GM10248 (cell line): ENCODE results near the gene PDIA6.
"Not testable (repeated sequence)": the region's sequence is repeated elsewhere in the genome, so short reads cannot be mapped to it uniquely, and the experiment has no call there.

Source experiments
- CTCF ChIA-PET: fragments of 300-600 bp; sonication (Branson Sonifier 250); formaldehyde crosslinking; extraction: SDS; loops from one replicate; lab custom pipeline; 2021; ENCODE audit warnings: antibody characterized with exemption; lab: Yijun Ruan, JAX
- POLR2A ChIA-PET: fragments of 350-650 bp; sonication (Branson Sonifier 250); formaldehyde crosslinking; extraction: SDS; loops from one replicate; lab custom pipeline; 2020; ENCODE audit warnings: antibody characterized with exemption; lab: Yijun Ruan, JAX
- DNase-seq: peaks from one replicate; pipeline ENCODE4 v3.0.0; 2012; ENCODE audit errors: extremely low spot score
- TF ChIP-seq, protein P1 (sequence below): IDR thresholded peaks from 2 replicates; pipeline ENCODE4 v1.5.1; 2012; ENCODE audit warnings: mild to moderate bottlenecking, low read depth; ENCODE audit errors: extremely low read depth, missing control alignments, control extremely low read depth

Gene PDIA6

DNA sequence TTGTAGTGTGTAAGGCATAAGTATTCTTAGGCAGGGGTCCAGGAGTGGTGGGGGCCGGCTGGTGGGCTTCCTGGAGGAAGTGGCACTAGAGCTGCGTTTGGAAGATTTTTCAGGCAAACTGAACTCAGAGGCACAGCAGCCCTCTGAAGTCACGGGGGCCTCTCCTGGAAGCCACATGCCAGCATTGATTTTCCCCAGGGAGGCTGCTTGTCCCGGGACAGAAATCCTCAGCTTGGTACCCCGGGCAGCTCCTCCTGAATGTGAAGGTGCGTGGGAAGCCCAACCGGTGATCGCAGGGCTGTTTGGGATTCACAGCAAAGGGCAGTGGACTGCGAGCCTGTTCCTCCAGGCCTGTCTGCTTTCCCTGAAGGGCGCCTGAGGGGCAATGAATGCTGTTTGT, 1.6 kb upstream of the PDIA6 start:
- CTCF ChIA-PET: interaction anchor here (9.9 kb wide), 1 partner anchor 19 kb away, joined by 88 read pairs; no protein-coding TSS in a partner anchor
- POLR2A ChIA-PET: no interaction called here
- DNase-seq: no peak
- TF ChIP-seq, protein P1, sequence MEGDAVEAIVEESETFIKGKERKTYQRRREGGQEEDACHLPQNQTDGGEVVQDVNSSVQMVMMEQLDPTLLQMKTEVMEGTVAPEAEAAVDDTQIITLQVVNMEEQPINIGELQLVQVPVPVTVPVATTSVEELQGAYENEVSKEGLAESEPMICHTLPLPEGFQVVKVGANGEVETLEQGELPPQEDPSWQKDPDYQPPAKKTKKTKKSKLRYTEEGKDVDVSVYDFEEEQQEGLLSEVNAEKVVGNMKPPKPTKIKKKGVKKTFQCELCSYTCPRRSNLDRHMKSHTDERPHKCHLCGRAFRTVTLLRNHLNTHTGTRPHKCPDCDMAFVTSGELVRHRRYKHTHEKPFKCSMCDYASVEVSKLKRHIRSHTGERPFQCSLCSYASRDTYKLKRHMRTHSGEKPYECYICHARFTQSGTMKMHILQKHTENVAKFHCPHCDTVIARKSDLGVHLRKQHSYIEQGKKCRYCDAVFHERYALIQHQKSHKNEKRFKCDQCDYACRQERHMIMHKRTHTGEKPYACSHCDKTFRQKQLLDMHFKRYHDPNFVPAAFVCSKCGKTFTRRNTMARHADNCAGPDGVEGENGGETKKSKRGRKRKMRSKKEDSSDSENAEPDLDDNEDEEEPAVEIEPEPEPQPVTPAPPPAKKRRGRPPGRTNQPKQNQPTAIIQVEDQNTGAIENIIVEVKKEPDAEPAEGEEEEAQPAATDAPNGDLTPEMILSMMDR: no peak

- ChIA-PET POLR2A (interaction anchor here (1.0 kb wide), 1 partner anchor 15 kb away, joined by 3 read pairs; no protein-coding TSS in a partner anchor), CTCF (interaction anchor here (1.0 to 9.9 kb wide), 4 partner anchors 20 to 311 kb away, joined by 3 to 88 read pairs (median 3); no protein-coding TSS in a partner anchor)
- not testable (repeated sequence) for DNase-seq
Measured at GRCh38 chr2:10813163-10814138, 866 bp upstream of the PDIA6 start.

DNA sequence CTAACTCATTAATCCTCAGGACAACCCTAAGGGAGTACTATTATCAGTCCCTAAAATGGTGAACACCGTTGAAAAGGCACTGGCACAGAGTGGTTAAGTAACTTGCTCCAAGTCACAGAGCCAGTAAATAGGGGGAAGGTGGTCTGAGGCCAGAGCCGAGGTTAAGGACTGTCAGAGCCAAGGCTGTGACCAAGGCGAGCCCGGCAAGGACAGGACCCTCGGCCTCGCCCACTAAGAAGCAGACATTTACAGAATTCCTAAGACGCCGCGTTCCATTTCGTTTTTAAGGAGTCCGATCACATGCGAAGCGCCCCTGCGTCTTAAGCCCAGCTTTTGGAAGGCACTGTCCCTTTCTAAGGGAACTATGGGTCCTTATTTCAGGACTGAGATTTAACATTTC, 1.1 kb downstream of the PDIA6 start:
- DNase-seq: no peak
- ChIA-PET POLR2A (no interaction called here), CTCF (interaction anchor here (0.9 to 9.9 kb wide), 3 partner anchors 9 to 22 kb away, joined by 3 to 88 read pairs (median 3); no protein-coding TSS in a partner anchor)
- TF ChIP-seq, protein P1: no peak

DNA sequence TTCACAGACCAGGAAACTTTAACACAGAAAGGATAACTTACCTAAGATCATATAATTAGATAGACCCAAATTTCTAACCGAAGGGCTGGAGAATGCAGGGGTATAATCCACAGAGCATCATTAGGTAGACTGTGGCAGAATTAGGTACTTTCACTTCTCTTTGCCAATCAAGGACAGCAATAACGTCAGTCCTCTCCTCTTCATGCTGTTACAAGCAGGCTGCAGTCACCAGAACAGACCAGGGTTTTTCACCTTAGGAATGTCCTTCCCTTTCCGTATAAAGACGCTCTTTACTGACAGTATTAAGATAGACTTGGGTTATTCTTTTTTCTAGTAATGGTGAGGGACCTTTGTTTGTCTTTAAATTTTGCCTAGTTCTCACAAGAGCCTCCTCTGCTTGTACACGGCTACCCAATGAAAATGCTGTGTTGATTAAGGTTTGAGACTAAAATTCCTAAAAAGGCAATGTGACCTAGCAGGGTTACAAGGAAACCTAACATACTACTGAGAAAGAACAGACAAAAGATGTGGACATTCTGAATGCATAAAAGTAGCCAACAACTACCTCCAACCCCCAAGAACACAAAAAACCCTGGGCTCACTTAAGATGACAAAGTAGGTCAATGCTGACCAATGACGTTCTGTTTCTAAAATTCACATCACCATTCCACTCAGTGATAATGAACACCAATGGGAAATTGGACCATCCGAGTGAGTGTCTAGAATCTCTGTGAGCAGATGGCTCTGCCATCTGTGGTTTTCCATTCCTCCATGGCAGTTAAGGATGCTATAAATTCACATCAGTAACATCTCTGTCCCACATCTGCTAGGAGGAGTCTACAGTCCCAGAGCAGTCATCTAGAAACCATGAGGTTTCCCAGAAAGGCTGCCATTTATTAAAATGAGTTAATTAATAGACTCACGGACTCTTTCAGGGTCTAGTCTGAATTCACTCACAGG, 2.1 kb downstream of the PDIA6 start:
- no peak for DNase-seq
- POLR2A ChIA-PET: no interaction called here
- CTCF ChIA-PET: no interaction called here
- TF ChIP-seq, protein P1: no peak

DNA sequence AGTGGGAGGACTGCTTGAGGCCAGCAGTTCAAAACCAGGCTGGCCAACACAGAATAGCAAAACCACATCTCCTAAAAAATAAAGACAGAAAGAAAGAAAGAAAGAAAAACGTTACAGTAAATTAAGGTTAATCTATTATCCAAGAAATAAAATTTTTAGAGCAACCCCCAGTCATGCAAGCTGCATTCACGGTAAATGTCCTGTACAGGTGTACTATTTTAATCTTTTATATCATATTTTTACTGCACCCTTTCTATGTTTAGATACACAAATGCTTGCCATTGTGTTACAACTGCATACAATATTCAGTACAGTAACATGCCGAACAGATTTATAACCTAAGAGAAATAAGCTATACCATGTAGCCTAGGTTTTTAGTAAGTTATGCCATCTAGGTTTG, 6.0 kb downstream of the PDIA6 start:
- TF ChIP-seq, protein P1: no peak
- ChIA-PET POLR2A (no interaction called here), CTCF (interaction anchor here (1.0 kb wide), 1 partner anchor 10 kb away, joined by 4 read pairs; no protein-coding TSS in a partner anchor)
- DNase-seq: no peak

GRCh38 chr2:10805990-10806389, 6.6 kb downstream of the PDIA6 start:
- CTCF ChIA-PET, DNase-seq: not testable (repeated sequence)

DNA sequence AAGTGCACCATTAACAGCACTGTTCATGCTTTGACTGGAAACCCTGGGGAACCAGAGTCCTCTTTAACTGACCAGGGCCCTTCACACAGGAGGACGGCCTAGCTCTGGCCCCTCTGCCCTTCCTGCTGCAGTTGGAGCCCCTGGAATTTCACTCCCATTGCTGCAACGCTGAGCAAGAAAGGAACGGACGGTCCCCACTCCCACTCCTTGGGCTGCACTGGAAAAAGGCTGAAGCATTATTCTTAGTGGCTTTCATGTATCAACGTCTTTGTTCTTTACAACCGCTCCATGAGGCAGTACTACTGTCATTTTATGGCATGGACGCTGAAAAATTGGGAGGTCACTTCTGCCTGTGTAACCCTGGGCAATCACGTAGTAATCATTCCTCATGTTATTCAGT, 9.9 kb downstream of the PDIA6 start:
- POLR2A ChIA-PET: no interaction called here
- CTCF ChIA-PET: interaction anchor here (1.3 to 3.1 kb wide), 2 partner anchors 10 to 11 kb away, joined by 3 to 10 read pairs; partner anchors contain the start of gene PDIA6
- TF ChIP-seq, protein P1: no peak
- no peak for DNase-seq

More at GRCh38 chr2:10805990-10806389, 6.6 kb downstream of the PDIA6 start:
- POLR2A ChIA-PET: not testable (repeated sequence)
